ENCODE measurements around the gene CCDC197.

DNA sequence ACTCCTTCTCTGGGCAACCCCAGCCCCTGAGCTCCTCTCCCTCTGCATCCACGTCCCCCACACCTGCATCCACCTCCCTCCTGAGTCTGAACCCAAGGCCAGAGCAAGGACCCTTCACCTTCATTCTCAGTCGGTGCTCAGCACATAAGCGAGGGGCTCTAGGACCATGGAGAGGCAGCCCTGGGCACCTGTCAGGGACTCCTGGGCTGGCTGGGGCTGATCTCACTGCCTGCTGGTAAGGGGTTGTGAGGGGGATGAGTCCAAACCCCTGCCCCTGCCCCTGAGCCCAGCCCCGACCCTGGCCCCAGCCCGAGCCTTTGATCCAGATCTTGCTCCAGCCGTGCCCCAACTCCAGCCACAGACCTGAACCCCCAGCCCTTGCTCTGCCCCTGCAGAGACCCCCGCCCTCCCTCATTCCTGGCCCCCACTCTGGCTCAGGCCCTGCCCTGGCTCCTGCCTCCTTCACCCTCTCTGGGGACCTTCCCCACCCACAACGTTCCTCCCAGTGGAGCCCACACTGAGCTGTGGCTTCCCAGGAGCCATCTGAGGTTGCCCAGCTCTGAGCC is 888 bp upstream of the CCDC197 start:
- TF ChIP-seq SMARCE1 (IDR thresholded peaks at IDR 0.05) (no peak), MXI1 (IDR thresholded peaks at IDR 0.05; ENCODE audit: low read depth, low read length) (no peak), HDAC2 (IDR thresholded peaks at IDR 0.05) (no peak), HNRNPK (IDR thresholded peaks at IDR 0.05; ENCODE audit: low read depth, low read length, poor library complexity, severe bottlenecking) (no peak), POLR2AphosphoS5 (IDR thresholded peaks at IDR 0.05; ENCODE audit: control insufficient read depth, insufficient read depth, low read depth, low read length) (no peak), TOE1 (IDR thresholded peaks at IDR 0.05; ENCODE audit: borderline replicate concordance) (no peak), TOE1 (CRISPR knock-in tag; IDR thresholded peaks at IDR 0.05; ENCODE audit: borderline replicate concordance, low read depth) (no peak), ZBTB33 (CRISPR knock-in tag; IDR thresholded peaks at IDR 0.05) (no peak), ZNF717 (CRISPR knock-in tag; IDR thresholded peaks at IDR 0.05) (no peak), IRF2 (CRISPR knock-in tag; IDR thresholded peaks at IDR 0.05) (no peak)
- TF ChIP-seq, protein P1, sequence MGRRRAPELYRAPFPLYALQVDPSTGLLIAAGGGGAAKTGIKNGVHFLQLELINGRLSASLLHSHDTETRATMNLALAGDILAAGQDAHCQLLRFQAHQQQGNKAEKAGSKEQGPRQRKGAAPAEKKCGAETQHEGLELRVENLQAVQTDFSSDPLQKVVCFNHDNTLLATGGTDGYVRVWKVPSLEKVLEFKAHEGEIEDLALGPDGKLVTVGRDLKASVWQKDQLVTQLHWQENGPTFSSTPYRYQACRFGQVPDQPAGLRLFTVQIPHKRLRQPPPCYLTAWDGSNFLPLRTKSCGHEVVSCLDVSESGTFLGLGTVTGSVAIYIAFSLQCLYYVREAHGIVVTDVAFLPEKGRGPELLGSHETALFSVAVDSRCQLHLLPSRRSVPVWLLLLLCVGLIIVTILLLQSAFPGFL (CRISPR knock-in tag; IDR thresholded peaks at IDR 0.05), result no peak
- TF ChIP-seq, protein P2, sequence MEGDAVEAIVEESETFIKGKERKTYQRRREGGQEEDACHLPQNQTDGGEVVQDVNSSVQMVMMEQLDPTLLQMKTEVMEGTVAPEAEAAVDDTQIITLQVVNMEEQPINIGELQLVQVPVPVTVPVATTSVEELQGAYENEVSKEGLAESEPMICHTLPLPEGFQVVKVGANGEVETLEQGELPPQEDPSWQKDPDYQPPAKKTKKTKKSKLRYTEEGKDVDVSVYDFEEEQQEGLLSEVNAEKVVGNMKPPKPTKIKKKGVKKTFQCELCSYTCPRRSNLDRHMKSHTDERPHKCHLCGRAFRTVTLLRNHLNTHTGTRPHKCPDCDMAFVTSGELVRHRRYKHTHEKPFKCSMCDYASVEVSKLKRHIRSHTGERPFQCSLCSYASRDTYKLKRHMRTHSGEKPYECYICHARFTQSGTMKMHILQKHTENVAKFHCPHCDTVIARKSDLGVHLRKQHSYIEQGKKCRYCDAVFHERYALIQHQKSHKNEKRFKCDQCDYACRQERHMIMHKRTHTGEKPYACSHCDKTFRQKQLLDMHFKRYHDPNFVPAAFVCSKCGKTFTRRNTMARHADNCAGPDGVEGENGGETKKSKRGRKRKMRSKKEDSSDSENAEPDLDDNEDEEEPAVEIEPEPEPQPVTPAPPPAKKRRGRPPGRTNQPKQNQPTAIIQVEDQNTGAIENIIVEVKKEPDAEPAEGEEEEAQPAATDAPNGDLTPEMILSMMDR (IDR thresholded peaks at IDR 0.05 in 2 of 3, conservative IDR thresholded peaks at IDR 0.05 in 1 of 3; ENCODE audit: insufficient read depth in 2 of 3, low read depth in 1 of 3, low read length in 3 of 3), result no peak
